WTC11 (cell line): Measurements from ENCODE around the gene SYTL1. TPM values are rescaled to one million over a fixed set of nuclear protein-coding genes. Genes with fewer than 3 reads are reported as not detected.

Experiments used
- ATAC-seq: fragments of 200-7000 bp; cut with Tn5 transposase; 2 replicates; pipeline ENCODE4 v1.10.0; 2021; ENCODE audit warnings: mild to moderate bottlenecking, moderate library complexity
- CTCF ChIA-PET: fragments of 300-600 bp; sonication (Branson Sonifier 250); formaldehyde crosslinking; loops from one replicate; lab custom pipeline; 2021; ENCODE audit warnings: antibody characterized with exemption; lab: Charles Lee
- POLR2A ChIA-PET: fragments of 350-600 bp; sonication (Branson Sonifier 250); formaldehyde crosslinking; loops from one replicate; lab custom pipeline; 2021; ENCODE audit warnings: antibody characterized with exemption; lab: Charles Lee
- DNase-seq: peaks from one replicate; pipeline ENCODE4 v3.0.0; 2021; ENCODE audit warnings: low spot score
- H3K27ac Mint-ChIP-seq: 2 replicates; pipeline ENCODE4 v1.8.0; 2021; ENCODE audit warnings: mixed read lengths
- H3K27me3 Mint-ChIP-seq: 2 replicates; pipeline ENCODE4 v1.8.0; 2021; ENCODE audit warnings: low read depth, mild to moderate bottlenecking, moderate library complexity, mixed read lengths
- H3K36me3 Mint-ChIP-seq: 2 replicates; pipeline ENCODE4 v1.8.0; 2021; ENCODE audit warnings: mixed read lengths
- H3K4me1 Mint-ChIP-seq: 2 replicates; pipeline ENCODE4 v1.8.0; 2022; ENCODE audit warnings: mixed read lengths
- H3K4me3 Mint-ChIP-seq: 2 replicates; pipeline ENCODE4 v1.8.0; 2021; ENCODE audit warnings: mild to moderate bottlenecking, moderate library complexity, mixed read lengths
- H3K9me3 Mint-ChIP-seq: 2 replicates; pipeline ENCODE4 v1.8.0; 2021; ENCODE audit warnings: mixed read lengths
- ATF2 ChIP-seq: sonication (generic); formaldehyde crosslinking; IDR thresholded peaks from 2 replicates; pipeline ENCODE4 v1.8.1; 2022; ENCODE audit warnings: low read depth, missing genetic modification reagents, borderline replicate concordance
- CREB1 ChIP-seq: sonication (generic); formaldehyde crosslinking; IDR thresholded peaks from 2 replicates; pipeline ENCODE4 v1.8.0; 2023; ENCODE audit warnings: mild to moderate bottlenecking, missing genetic modification reagents
- EMX1 ChIP-seq: fragments of 250-450 bp; sonication (Bioruptor Pico); IDR thresholded peaks from 2 replicates; pipeline ENCODE4 v1.8.0; 2021; ENCODE audit warnings: mild to moderate bottlenecking
- ESRRA ChIP-seq: sonication (generic); formaldehyde crosslinking; IDR thresholded peaks from 2 replicates; pipeline ENCODE4 v1.8.1; 2022; ENCODE audit warnings: mild to moderate bottlenecking, missing genetic modification reagents, borderline replicate concordance
- GRHL2 ChIP-seq: fragments of 250-450 bp; sonication (Bioruptor Pico); IDR thresholded peaks from 2 replicates; pipeline ENCODE4 v1.8.0; 2022; ENCODE audit warnings: mild to moderate bottlenecking, moderate library complexity; ENCODE audit not compliant: insufficient replicate concordance, severe bottlenecking
- HMGA2 ChIP-seq: fragments of 250-450 bp; sonication (Bioruptor Pico); IDR thresholded peaks from 2 replicates; pipeline ENCODE4 v1.4.0; 2021; ENCODE audit warnings: mild to moderate bottlenecking, moderate library complexity
- KAT7 ChIP-seq: sonication (generic); formaldehyde crosslinking; IDR thresholded peaks from 2 replicates; pipeline ENCODE4 v1.8.1; 2023; ENCODE audit warnings: missing genetic modification reagents, mild to moderate bottlenecking, borderline replicate concordance
- NFATC4 ChIP-seq: fragments of 250-450 bp; sonication (Bioruptor Pico); IDR thresholded peaks from 2 replicates; pipeline ENCODE4 v1.9.0; 2021; ENCODE audit warnings: mild to moderate bottlenecking
- OVOL2 ChIP-seq: fragments of 250-450 bp; sonication (Bioruptor Pico); IDR thresholded peaks from 2 replicates; pipeline ENCODE4 v1.9.0; 2021; ENCODE audit warnings: mild to moderate bottlenecking, borderline replicate concordance
- SP1 ChIP-seq: sonication (generic); formaldehyde crosslinking; conservative IDR thresholded peaks from 2 replicates; pipeline ENCODE4 v1.8.1; 2022; ENCODE audit warnings: missing genetic modification reagents
- TCF7 ChIP-seq: sonication (generic); formaldehyde crosslinking; IDR thresholded peaks from 2 replicates; pipeline ENCODE4 v1.8.0; 2022; ENCODE audit warnings: mild to moderate bottlenecking, low read depth, missing genetic modification reagents, moderate library complexity
- TP53 ChIP-seq: sonication (generic); formaldehyde crosslinking; IDR thresholded peaks from 2 replicates; pipeline ENCODE4 v1.8.1; 2023; ENCODE audit warnings: mild to moderate bottlenecking, missing genetic modification reagents
- ZNF263 ChIP-seq: sonication (generic); formaldehyde crosslinking; IDR thresholded peaks from 2 replicates; pipeline ENCODE4 v1.8.1; 2022; ENCODE audit warnings: low read depth, mild to moderate bottlenecking, moderate library complexity, missing genetic modification reagents
- ZNF281 ChIP-seq: sonication (generic); formaldehyde crosslinking; IDR thresholded peaks from 2 replicates; pipeline ENCODE4 v1.8.0; 2023; ENCODE audit warnings: mild to moderate bottlenecking, missing genetic modification reagents
- ZNF423 ChIP-seq: fragments of 250-450 bp; sonication (Bioruptor Pico); IDR thresholded peaks from 2 replicates; pipeline ENCODE4 v2.1.2; 2022; ENCODE audit warnings: mild to moderate bottlenecking, moderate library complexity
- ZNF671 ChIP-seq: fragments of 250-450 bp; sonication (Bioruptor Pico); IDR thresholded peaks from 2 replicates; pipeline ENCODE4 v1.8.0; 2021; ENCODE audit warnings: mild to moderate bottlenecking
- ZSCAN18 ChIP-seq: fragments of 250-450 bp; sonication (Bioruptor Pico); IDR thresholded peaks from 2 replicates; pipeline ENCODE4 v2.1.2; 2022; ENCODE audit warnings: mild to moderate bottlenecking, moderate library complexity
- total RNA-seq: library from RNA; stranded (reverse); gene quantifications from 3 replicates; pipeline ENCODE4 v1.2.3, GENCODE V29; 2021
- TF ChIP-seq, protein P1 (sequence below): sonication (generic); formaldehyde crosslinking; IDR thresholded peaks from 2 replicates; pipeline ENCODE4 v1.8.0; 2023; ENCODE audit warnings: missing genetic modification reagents, mild to moderate bottlenecking, borderline replicate concordance
- TF ChIP-seq, protein P2 (sequence below): fragments of 250-450 bp; sonication (Bioruptor Pico); IDR thresholded peaks from 2 replicates; pipeline ENCODE4 v1.9.0; 2021; ENCODE audit warnings: mild to moderate bottlenecking

The SYTL1 gene
- total RNA-seq, 1 experiment from 2014 or later = 18.0 TPM

DNA sequence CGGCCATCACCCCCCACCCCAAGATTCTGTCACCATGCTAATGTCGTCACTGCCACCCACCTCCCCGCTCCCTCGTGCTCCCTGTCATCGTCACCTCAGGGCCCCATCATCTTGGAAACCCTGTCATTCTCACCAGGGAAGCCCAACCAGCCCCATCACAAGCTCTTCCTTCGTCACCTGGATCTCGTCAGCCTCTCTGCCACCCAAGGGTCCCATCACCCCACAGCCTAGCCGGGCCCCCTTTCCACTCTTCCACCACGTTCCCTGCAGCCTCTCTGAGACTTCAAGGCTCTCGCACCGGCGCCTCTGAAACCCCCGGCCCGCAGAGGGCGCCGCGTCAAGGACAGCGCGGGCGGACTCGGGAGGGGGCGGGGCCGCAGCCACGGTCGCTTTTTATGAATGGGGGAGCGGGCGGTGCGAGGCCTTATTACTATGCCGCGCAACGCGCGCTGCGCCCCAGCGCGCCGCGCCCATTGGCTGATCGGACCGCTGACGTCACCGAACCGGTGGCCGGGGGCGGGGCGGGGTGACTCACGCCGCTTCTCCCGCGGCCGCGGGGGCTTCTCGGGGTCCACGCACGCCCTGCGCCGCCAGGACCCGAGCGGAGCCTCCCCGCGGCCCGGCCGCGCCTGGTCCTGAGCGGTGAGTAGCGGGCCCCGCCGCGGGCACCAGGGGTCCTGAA, 50.4 kb downstream of the SYTL1 start, which contains the start of gene GPR3 (continued):
- TF ChIP-seq ZNF281 (CRISPR knock-in tag) (no peak), ZNF423 (CRISPR knock-in tag) (peak; percentile 33; the same call in 1 of the 2 replicates), ATF2 (no peak), TCF7 (CRISPR knock-in tag) (no peak), HMGA2 (CRISPR knock-in tag) (no peak), SP1 (CRISPR knock-in tag) (peak; percentile 64), ESRRA (CRISPR knock-in tag) (peak; percentile 14; the same call in 1 of the 2 replicates)
- TF ChIP-seq, protein P1, sequence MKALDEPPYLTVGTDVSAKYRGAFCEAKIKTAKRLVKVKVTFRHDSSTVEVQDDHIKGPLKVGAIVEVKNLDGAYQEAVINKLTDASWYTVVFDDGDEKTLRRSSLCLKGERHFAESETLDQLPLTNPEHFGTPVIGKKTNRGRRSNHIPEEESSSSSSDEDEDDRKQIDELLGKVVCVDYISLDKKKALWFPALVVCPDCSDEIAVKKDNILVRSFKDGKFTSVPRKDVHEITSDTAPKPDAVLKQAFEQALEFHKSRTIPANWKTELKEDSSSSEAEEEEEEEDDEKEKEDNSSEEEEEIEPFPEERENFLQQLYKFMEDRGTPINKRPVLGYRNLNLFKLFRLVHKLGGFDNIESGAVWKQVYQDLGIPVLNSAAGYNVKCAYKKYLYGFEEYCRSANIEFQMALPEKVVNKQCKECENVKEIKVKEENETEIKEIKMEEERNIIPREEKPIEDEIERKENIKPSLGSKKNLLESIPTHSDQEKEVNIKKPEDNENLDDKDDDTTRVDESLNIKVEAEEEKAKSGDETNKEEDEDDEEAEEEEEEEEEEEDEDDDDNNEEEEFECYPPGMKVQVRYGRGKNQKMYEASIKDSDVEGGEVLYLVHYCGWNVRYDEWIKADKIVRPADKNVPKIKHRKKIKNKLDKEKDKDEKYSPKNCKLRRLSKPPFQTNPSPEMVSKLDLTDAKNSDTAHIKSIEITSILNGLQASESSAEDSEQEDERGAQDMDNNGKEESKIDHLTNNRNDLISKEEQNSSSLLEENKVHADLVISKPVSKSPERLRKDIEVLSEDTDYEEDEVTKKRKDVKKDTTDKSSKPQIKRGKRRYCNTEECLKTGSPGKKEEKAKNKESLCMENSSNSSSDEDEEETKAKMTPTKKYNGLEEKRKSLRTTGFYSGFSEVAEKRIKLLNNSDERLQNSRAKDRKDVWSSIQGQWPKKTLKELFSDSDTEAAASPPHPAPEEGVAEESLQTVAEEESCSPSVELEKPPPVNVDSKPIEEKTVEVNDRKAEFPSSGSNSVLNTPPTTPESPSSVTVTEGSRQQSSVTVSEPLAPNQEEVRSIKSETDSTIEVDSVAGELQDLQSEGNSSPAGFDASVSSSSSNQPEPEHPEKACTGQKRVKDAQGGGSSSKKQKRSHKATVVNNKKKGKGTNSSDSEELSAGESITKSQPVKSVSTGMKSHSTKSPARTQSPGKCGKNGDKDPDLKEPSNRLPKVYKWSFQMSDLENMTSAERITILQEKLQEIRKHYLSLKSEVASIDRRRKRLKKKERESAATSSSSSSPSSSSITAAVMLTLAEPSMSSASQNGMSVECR (CRISPR knock-in tag) = peak; percentile 77; the same call in 1 of the 2 replicates

- Mint-ChIP-seq H3K36me3 (no peaks in the 10 kb centered on the region), H3K9me3 (no peaks in the 10 kb centered on the region), H3K27ac (peak overlapping the region; percentile 84), H3K4me3 (peak overlapping the region; percentile 91), H3K27me3 (peaks cover 3% of the 10 kb centered on the region; the same call in 1 of the 2 replicates), H3K4me1 (peaks cover 31% of the 10 kb centered on the region)
- TF ChIP-seq TP53 (CRISPR knock-in tag) = no peak
- peak; percentile 89 for TF ChIP-seq ZNF423 (CRISPR knock-in tag)
- DNase-seq = no peak
- ChIA-PET CTCF (interaction anchor here (0.6 to 5.2 kb wide), 25 partner anchors 8 to 348 kb away, joined by 3 to 44 read pairs (median 5); partner anchors contain the start of genes CD164L2 and MAP3K6), POLR2A (interaction anchor here (1.0 to 2.1 kb wide), 2 partner anchors 10 to 26 kb away, joined by 3 to 7 read pairs; partner anchors contain the start of gene MAP3K6)
- ATAC-seq = peak; percentile 5
Observed at GRCh38 chr1:27392778-27393635, 51.2 kb downstream of the SYTL1 start.

- Mint-ChIP-seq H3K4me1 (peaks cover 33% of the 10 kb centered on the region), H3K36me3 (no peaks in the 10 kb centered on the region), H3K27me3 (peaks cover 3% of the 10 kb centered on the region; the same call in 1 of the 2 replicates), H3K9me3 (no peaks in the 10 kb centered on the region), H3K27ac (no peak overlapping the region), H3K4me3 (peak overlapping the region; percentile 91)
- ChIA-PET POLR2A (interaction anchor here (1.0 kb wide), 1 partner anchor 11 kb away, joined by 3 read pairs; no protein-coding TSS in a partner anchor), CTCF (interaction anchor here (0.6 to 5.2 kb wide), 22 partner anchors 9 to 349 kb away, joined by 3 to 44 read pairs (median 5); partner anchors contain the start of gene MAP3K6)
- no peak for DNase-seq
- no peak for ATAC-seq
- TF ChIP-seq CREB1 (CRISPR knock-in tag) (no peak), ZNF671 (CRISPR knock-in tag) (no peak), ZSCAN18 (CRISPR knock-in tag) (no peak), SP1 (CRISPR knock-in tag) (no peak), EMX1 (CRISPR knock-in tag) (no peak), OVOL2 (CRISPR knock-in tag) (no peak), ZNF263 (CRISPR knock-in tag) (no peak), GRHL2 (no peak), KAT7 (no peak), NFATC4 (no peak)
- TF ChIP-seq, protein P2, sequence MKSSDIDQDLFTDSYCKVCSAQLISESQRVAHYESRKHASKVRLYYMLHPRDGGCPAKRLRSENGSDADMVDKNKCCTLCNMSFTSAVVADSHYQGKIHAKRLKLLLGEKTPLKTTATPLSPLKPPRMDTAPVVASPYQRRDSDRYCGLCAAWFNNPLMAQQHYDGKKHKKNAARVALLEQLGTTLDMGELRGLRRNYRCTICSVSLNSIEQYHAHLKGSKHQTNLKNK = no peak
Observed at GRCh38 chr1:27393641-27394281, 51.9 kb downstream of the SYTL1 start.
